ENCODE results near the gene ARID1B.
A peak's percentile ranks its signal among the peaks of the same experiment; 100 is the strongest.

Gene ARID1B

GRCh38 chr6:157158456-157158855, 381.3 kb downstream of the ARID1B start:
- 84% methylated on average over 4 of the region's 4 CpGs for WGBS

GRCh38 chr6:157158897-157159296, 381.7 kb downstream of the ARID1B start:
- Histone ChIP-seq H3K36me3 (ENCODE audit: insufficient read depth, low read length) (peaks cover 7% of the 10 kb centered on the region; the same call in 1 of the 2 replicates), H3K9me3 (ENCODE audit: insufficient read depth, low read depth, low read length) (no peaks in the 10 kb centered on the region), H3K27ac (ENCODE audit: low read depth, low read length) (no peak overlapping the region), H3K4me3 (ENCODE audit: low read length) (no peak overlapping the region), H3K4me1 (ENCODE audit: insufficient read depth, low read length) (peaks cover 34% of the 10 kb centered on the region), H3K27me3 (ENCODE audit: insufficient read depth, low read length) (no peaks in the 10 kb centered on the region), H3K9ac (ENCODE audit: low read depth, low read length) (no peak overlapping the region)
- WGBS = 68% methylated on average over 3 of the region's 3 CpGs

More at GRCh38 chr6:157158456-157158855, 381.3 kb downstream of the ARID1B start:
- Histone ChIP-seq H3K36me3 (ENCODE audit: insufficient read depth, low read length) (peaks cover 11% of the 10 kb centered on the region; the same call in 1 of the 2 replicates), H3K9me3 (ENCODE audit: insufficient read depth, low read depth, low read length) (no peaks in the 10 kb centered on the region), H3K4me1 (ENCODE audit: insufficient read depth, low read length) (peaks cover 34% of the 10 kb centered on the region), H3K9ac (ENCODE audit: low read depth, low read length) (no peak overlapping the region), H3K27me3 (ENCODE audit: insufficient read depth, low read length) (no peaks in the 10 kb centered on the region), H3K4me3 (ENCODE audit: low read length) (no peak overlapping the region), H3K27ac (ENCODE audit: low read depth, low read length) (no peak overlapping the region)

- Histone ChIP-seq H3K27ac (ENCODE audit: low read depth, low read length) (no peak overlapping the region), H3K4me3 (ENCODE audit: low read length) (no peak overlapping the region), H3K4me1 (ENCODE audit: insufficient read depth, low read length) (peaks cover 34% of the 10 kb centered on the region), H3K36me3 (ENCODE audit: insufficient read depth, low read length) (peaks cover 4% of the 10 kb centered on the region; the same call in 1 of the 2 replicates), H3K9ac (ENCODE audit: low read depth, low read length) (no peak overlapping the region), H3K27me3 (ENCODE audit: insufficient read depth, low read length) (no peaks in the 10 kb centered on the region), H3K9me3 (ENCODE audit: insufficient read depth, low read depth, low read length) (no peaks in the 10 kb centered on the region)
- WGBS = 80% methylated on average over 4 of the region's 4 CpGs
Observed at GRCh38 chr6:157159348-157159747, 382.2 kb downstream of the ARID1B start.

GRCh38 chr6:157161912-157162311, 384.7 kb downstream of the ARID1B start:
- Histone ChIP-seq H3K9me3 (ENCODE audit: insufficient read depth, low read depth, low read length) (no peaks in the 10 kb centered on the region), H3K36me3 (ENCODE audit: insufficient read depth, low read length) (peaks cover 5% of the 10 kb centered on the region), H3K4me3 (ENCODE audit: low read length) (no peak overlapping the region), H3K4me1 (ENCODE audit: insufficient read depth, low read length) (peaks cover 22% of the 10 kb centered on the region), H3K9ac (ENCODE audit: low read depth, low read length) (no peak overlapping the region), H3K27me3 (ENCODE audit: insufficient read depth, low read length) (no peaks in the 10 kb centered on the region), H3K27ac (ENCODE audit: low read depth, low read length) (no peak overlapping the region)
- WGBS = 91% methylated on average over 4 of the region's 4 CpGs

GRCh38 chr6:157162766-157163433, 385.7 kb downstream of the ARID1B start:
- H3K9ac ChIP-seq (ENCODE audit: low read depth, low read length) = no peak overlapping the region
- H3K27ac ChIP-seq (ENCODE audit: low read depth, low read length) = 0 out of 2 replicates have a peak overlapping the region, but pooled peaks have one; percentile 17
- H3K4me3 ChIP-seq (ENCODE audit: low read length) = no peak overlapping the region
- peaks cover 12% of the 10 kb centered on the region for H3K36me3 ChIP-seq (ENCODE audit: insufficient read depth, low read length)
- H3K27me3 ChIP-seq (ENCODE audit: insufficient read depth, low read length) = no peaks in the 10 kb centered on the region
- H3K4me1 ChIP-seq (ENCODE audit: insufficient read depth, low read length) = peaks cover 22% of the 10 kb centered on the region
- no peaks in the 10 kb centered on the region for H3K9me3 ChIP-seq (ENCODE audit: insufficient read depth, low read depth, low read length)
- 89% methylated on average over 17 of the region's 17 CpGs for WGBS

- Histone ChIP-seq H3K27ac (ENCODE audit: low read depth, low read length) (no peak overlapping the region), H3K4me3 (ENCODE audit: low read length) (no peak overlapping the region)
- 90% methylated on average over 4 of the region's 4 CpGs for WGBS
Observed at GRCh38 chr6:157163434-157164159, 386.4 kb downstream of the ARID1B start.

GRCh38 chr6:157164972-157165371, 387.8 kb downstream of the ARID1B start:
- Histone ChIP-seq H3K27me3 (ENCODE audit: insufficient read depth, low read length) (no peaks in the 10 kb centered on the region), H3K36me3 (ENCODE audit: insufficient read depth, low read length) (peaks cover 30% of the 10 kb centered on the region), H3K4me3 (ENCODE audit: low read length) (no peak overlapping the region), H3K4me1 (ENCODE audit: insufficient read depth, low read length) (peaks cover 9% of the 10 kb centered on the region; the same call in 1 of the 2 replicates), H3K27ac (ENCODE audit: low read depth, low read length) (no peak overlapping the region), H3K9ac (ENCODE audit: low read depth, low read length) (no peak overlapping the region), H3K9me3 (ENCODE audit: insufficient read depth, low read depth, low read length) (no peaks in the 10 kb centered on the region)
- WGBS = 96% methylated on average over 1 of the region's 1 CpG

More at GRCh38 chr6:157163434-157164159, 386.4 kb downstream of the ARID1B start:
- H3K27me3 ChIP-seq (ENCODE audit: insufficient read depth, low read length) = no peaks in the 10 kb centered on the region
- peaks cover 15% of the 10 kb centered on the region for H3K4me1 ChIP-seq (ENCODE audit: insufficient read depth, low read length)
- peaks cover 19% of the 10 kb centered on the region for H3K36me3 ChIP-seq (ENCODE audit: insufficient read depth, low read length)
- H3K9ac ChIP-seq (ENCODE audit: low read depth, low read length) = no peak overlapping the region
- H3K9me3 ChIP-seq (ENCODE audit: insufficient read depth, low read depth, low read length) = no peaks in the 10 kb centered on the region

GRCh38 chr6:157166784-157167183, 389.6 kb downstream of the ARID1B start:
- H3K4me3 ChIP-seq (ENCODE audit: low read length) = no peak overlapping the region
- no peak overlapping the region for H3K9ac ChIP-seq (ENCODE audit: low read depth, low read length)
- H3K27ac ChIP-seq (ENCODE audit: low read depth, low read length) = no peak overlapping the region
- 96% methylated on average over 8 of the region's 8 CpGs for WGBS
- H3K4me1 ChIP-seq (ENCODE audit: insufficient read depth, low read length) = peaks cover 10% of the 10 kb centered on the region; the same call in 1 of the 2 replicates
- no peaks in the 10 kb centered on the region for H3K27me3 ChIP-seq (ENCODE audit: insufficient read depth, low read length)
- peaks cover 30% of the 10 kb centered on the region for H3K36me3 ChIP-seq (ENCODE audit: insufficient read depth, low read length)
- no peaks in the 10 kb centered on the region for H3K9me3 ChIP-seq (ENCODE audit: insufficient read depth, low read depth, low read length)

GRCh38 chr6:157167837-157168236, 390.7 kb downstream of the ARID1B start:
- 96% methylated on average over 12 of the region's 12 CpGs for WGBS
- Histone ChIP-seq H3K27ac (ENCODE audit: low read depth, low read length) (no peak overlapping the region), H3K4me3 (ENCODE audit: low read length) (no peak overlapping the region), H3K36me3 (ENCODE audit: insufficient read depth, low read length) (peaks cover 30% of the 10 kb centered on the region), H3K27me3 (ENCODE audit: insufficient read depth, low read length) (no peaks in the 10 kb centered on the region), H3K9ac (ENCODE audit: low read depth, low read length) (no peak overlapping the region), H3K9me3 (ENCODE audit: insufficient read depth, low read depth, low read length) (no peaks in the 10 kb centered on the region), H3K4me1 (ENCODE audit: insufficient read depth, low read length) (peaks cover 14% of the 10 kb centered on the region; the same call in 1 of the 2 replicates)

- Histone ChIP-seq H3K4me1 (ENCODE audit: insufficient read depth, low read length) (peaks cover 13% of the 10 kb centered on the region; the same call in 1 of the 2 replicates), H3K27me3 (ENCODE audit: insufficient read depth, low read length) (no peaks in the 10 kb centered on the region), H3K36me3 (ENCODE audit: insufficient read depth, low read length) (peaks cover 30% of the 10 kb centered on the region), H3K27ac (ENCODE audit: low read depth, low read length) (no peak overlapping the region), H3K9ac (ENCODE audit: low read depth, low read length) (no peak overlapping the region), H3K4me3 (ENCODE audit: low read length) (no peak overlapping the region), H3K9me3 (ENCODE audit: insufficient read depth, low read depth, low read length) (no peaks in the 10 kb centered on the region)
- WGBS = 96% methylated on average over 6 of the region's 6 CpGs
Observed at GRCh38 chr6:157168471-157168870, 391.3 kb downstream of the ARID1B start.

GRCh38 chr6:157169226-157169625, 392.0 kb downstream of the ARID1B start:
- H3K36me3 ChIP-seq (ENCODE audit: insufficient read depth, low read length) = peaks cover 33% of the 10 kb centered on the region

More at GRCh38 chr6:157169226-157169625, 392.0 kb downstream of the ARID1B start:
- WGBS = 100% methylated on average over 3 of the region's 3 CpGs
- Histone ChIP-seq H3K9me3 (ENCODE audit: insufficient read depth, low read depth, low read length) (no peaks in the 10 kb centered on the region), H3K4me1 (ENCODE audit: insufficient read depth, low read length) (peaks cover 13% of the 10 kb centered on the region; the same call in 1 of the 2 replicates), H3K27ac (ENCODE audit: low read depth, low read length) (no peak overlapping the region), H3K9ac (ENCODE audit: low read depth, low read length) (no peak overlapping the region), H3K4me3 (ENCODE audit: low read length) (no peak overlapping the region), H3K27me3 (ENCODE audit: insufficient read depth, low read length) (no peaks in the 10 kb centered on the region)

Data from HUES64 (cell line).